ENCODE results near the gene ZFP42.

- TF ChIP-seq CTCF (IDR thresholded peaks at IDR 0.05; ENCODE audit: low read length) (no peak), EZH2phosphoT487 (IDR thresholded peaks at IDR 0.05; ENCODE audit: low read length) (no peak)
Observed at GRCh38 chr4:187962926-187963325, 32.6 kb upstream of the ZFP42 start.
